Measurements from ENCODE around the gene C17orf107.
"Not testable (repeated sequence)": the region's sequence is repeated elsewhere in the genome, so short reads cannot be mapped to it uniquely, and the experiment has no call there.

C17orf107 gene

GRCh38 chr17:4899341-4900230 lies at the start of gene C17orf107:
Gene C17orf107 (plus strand): TSS chr17:4899536. CDS start chr17:4899763, 227 bp downstream.
- DNase-seq: no peak

DNA sequence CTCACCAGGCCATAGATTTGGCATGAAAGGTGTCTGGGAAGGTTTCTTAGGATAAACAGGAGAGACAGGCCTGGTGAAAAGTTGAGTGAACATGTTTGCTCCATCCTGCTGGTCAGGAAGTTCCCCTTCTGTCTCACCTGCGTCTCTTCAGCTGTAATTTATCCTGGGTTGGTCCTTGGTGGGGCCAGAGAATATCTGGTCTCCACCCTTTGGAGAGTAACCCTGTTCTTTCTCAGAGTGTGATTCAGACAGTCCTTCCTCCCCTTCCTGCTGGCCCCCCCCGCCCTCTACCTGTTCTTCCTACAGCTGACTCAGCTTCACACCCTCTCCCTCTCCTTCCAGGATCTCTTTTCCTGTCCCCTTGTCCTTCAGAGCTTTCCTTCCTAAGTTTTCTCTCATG lies 49.1 kb upstream of the C17orf107 start:
- DNase-seq: no peak

DNA sequence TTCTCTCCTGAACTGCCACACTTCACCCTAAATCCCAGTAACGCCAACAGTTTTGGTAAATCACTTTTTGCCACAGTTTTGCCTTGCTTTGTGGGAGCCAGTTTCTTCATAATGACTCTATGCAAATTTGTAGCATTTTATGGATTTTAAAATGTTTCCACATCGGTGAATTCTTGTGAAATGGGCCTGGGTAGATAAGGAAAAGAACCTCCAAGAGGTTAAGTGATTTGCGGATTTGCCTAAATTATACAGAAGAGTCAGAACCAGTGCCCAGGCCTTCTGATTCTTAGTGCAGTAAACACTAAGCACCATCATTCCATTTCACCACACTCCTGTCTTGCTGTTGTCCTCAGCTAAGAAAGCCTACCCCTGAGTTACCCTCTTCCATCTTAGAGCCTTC lies 48.3 kb upstream of the C17orf107 start:
- no peak for DNase-seq

GRCh38 chr17:4852567-4853207 lies 46.6 kb upstream of the C17orf107 start:
- no peak for DNase-seq

GRCh38 chr17:4853208-4853671 lies 46.1 kb upstream of the C17orf107 start:
- no peak for DNase-seq

- no peak for DNase-seq
Observed at GRCh38 chr17:4854111-4854681, 45.1 kb upstream of the C17orf107 start.

GRCh38 chr17:4856271-4856936 lies 42.9 kb upstream of the C17orf107 start:
- no peak for DNase-seq

DNA sequence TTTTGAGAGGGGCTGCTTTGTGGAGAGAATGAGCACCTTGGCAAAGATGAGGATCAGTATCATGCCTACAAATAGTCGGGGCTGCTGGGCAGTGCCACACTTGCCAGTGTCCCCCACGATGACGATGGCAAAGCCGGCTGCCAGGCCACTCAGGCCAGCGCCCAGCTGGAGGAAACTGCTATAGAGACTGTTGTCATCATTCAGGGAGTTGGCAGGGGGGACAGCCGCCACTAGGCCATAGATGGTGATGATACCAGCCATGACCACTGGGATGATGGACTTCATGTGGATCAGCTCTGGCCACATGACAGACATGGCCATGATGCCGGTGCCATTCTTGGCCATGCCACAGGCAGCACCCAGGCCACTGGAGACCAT lies 42.4 kb upstream of the C17orf107 start:
- DNase-seq: no peak

DNA sequence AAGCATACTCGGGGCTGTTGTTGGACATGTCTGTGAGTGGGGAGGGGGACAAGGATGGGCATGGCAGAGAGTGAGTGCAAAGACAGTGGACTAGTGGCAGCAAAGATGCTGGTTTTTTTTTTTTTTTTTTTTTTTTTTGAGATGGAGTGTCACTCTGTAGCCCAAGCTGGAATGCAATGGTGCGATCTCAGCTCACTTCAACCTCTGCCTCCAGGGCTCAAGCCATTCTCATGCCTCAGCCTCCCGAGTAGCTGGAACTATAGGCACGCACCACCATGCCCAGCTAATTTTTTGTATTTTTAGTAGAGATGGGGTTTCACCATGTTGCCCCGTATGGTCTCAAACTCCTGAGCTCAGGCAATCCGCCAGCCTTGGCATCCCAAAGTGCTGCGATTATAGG lies 42.0 kb upstream of the C17orf107 start:
- not testable (repeated sequence) for DNase-seq

DNA sequence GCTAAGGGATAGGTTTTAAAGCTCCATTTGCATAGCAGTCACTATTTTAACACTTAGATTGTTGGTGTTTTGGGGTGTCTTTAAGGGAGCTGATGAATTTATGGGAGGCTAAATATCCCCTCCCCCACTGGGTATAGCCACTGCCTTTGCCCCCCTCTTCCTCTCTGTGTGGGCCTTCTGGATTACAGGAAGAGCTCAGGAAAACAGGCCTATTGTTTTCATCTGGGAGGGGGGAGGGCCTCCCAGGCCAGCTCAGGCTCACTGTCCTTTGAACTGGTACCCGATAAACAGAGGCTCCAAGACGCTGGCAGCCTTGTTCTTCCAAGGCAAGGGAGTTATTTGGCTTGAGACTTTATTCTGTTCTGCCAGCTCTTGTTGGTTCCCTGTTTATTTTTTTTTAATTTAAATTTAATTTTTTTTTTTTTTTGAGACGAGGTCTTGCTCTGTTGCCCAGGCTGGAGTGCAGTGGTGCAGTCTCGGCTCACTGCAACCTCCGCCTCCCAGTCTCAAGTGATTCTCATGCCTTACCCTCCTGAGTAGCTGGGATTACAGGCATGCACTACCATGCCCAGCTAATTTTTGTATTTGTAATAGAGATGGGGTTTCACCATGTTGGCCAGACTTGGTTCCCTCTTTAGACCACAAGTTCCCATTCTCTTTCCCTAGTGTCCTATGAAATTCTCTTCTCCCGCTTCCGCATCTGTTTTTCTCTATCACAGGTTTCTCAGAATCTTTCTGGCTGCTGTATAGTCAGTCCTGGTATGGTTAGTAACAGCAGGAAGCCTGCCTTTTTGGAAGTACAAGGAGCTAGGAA lies 41.1 kb upstream of the C17orf107 start:
- no peak for DNase-seq

- no peak for DNase-seq
Observed at GRCh38 chr17:4858882-4859260, 40.5 kb upstream of the C17orf107 start.

- DNase-seq: no peak
Observed at GRCh38 chr17:4859816-4860625, 39.3 kb upstream of the C17orf107 start.

DNA sequence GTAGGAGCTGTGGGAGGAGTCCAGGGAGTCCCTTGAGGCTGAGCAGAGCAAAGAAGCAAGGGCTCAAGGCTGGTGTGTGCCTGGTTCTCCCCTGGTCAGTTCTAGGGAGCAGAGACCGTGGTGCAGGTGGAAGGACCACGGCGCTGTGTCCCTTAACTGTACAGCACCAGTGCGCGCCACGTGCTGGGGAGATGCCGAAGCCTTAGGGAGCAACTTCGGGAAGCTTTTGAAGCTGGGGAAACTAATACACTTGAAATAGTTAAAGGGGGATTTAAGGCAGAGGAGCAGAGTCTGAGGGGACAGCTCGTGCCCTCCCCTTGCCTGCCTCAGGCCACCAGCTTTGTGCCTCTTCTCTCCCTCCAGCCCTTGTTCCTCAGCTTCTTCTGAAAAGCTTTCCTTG lies 38.7 kb upstream of the C17orf107 start:
- DNase-seq: no peak

GRCh38 chr17:4861052-4861451 lies 38.3 kb upstream of the C17orf107 start:
- DNase-seq: no peak

GRCh38 chr17:4862720-4863119 lies 36.6 kb upstream of the C17orf107 start:
- DNase-seq: no peak

- no peak for DNase-seq
Observed at GRCh38 chr17:4863321-4863720, 36.0 kb upstream of the C17orf107 start.

GRCh38 chr17:4867535-4867934 lies 31.8 kb upstream of the C17orf107 start:
- not testable (repeated sequence) for DNase-seq

- DNase-seq: not testable (repeated sequence)
Observed at GRCh38 chr17:4869058-4869998, 30.0 kb upstream of the C17orf107 start.

DNA sequence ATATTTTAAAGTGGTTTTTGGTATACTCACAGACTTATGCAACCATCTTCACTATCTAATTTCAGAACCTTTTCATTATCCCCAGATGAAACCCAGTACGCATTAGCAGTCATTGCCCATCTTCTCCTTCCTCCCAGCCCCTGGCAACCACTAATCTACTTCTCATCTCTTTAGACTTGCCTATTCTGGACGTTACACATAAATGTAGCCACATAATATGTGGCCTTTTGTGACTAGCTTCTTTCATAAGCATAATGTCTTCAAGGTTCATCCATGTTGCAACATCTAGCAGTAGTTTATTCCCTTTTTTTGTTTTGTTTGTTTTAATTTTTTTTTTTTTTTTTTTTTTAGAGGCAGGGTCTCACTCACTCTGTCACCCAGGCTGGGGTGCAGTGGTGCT lies 28.5 kb upstream of the C17orf107 start:
- no peak for DNase-seq

DNA sequence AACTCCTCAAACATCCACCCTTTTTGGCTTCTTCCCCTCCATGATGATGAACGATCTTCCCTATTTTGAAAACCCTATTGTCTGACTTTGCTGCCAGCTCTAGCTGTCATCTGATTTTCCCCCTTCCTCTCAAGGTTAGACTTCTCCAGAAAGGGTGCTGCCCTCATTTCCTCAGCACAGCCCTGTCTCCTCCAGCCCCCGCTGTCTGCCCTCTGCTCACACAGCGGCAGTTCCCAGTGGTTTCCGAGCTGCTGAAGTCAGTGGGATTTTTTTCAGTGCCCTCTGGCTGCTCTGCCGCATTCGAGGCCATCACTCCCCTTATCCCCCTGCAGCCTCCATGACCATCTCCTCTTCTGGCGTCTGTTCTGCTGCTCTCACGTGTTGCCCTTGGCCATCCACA lies 26.6 kb upstream of the C17orf107 start:
- no peak for DNase-seq
